HepG2 (cell line): ENCODE results near the gene AJUBA. TPM values are rescaled to one million over a fixed set of nuclear protein-coding genes. Genes with fewer than 3 reads are reported as not detected.
A peak's percentile ranks its signal among the peaks of the same experiment; 100 is the strongest.

ENCODE experiments used
- CBFB ChIP-seq: sonication (generic); formaldehyde crosslinking; IDR thresholded peaks from 2 replicates; pipeline ENCODE4 v1.4.0; 2020; ENCODE audit warnings: missing genetic modification reagents
- EP300 ChIP-seq, 3 experiments: sonication (generic) in 1 of 3; formaldehyde crosslinking in 1 of 3; IDR thresholded peaks; 2 replicates each; pipeline versions ENCODE4 v1.5.1 to v1.6.1; 2011 to 2020; ENCODE audit warnings: low read depth in 2 of 3, low read length in 2 of 3, borderline replicate concordance in 1 of 3, improper control_type of control experiment in 1 of 3, mild to moderate bottlenecking in 1 of 3, missing genetic modification reagents in 1 of 3, moderate library complexity in 1 of 3
- FOSL1 ChIP-seq: sonication (generic); formaldehyde crosslinking; IDR thresholded peaks from 2 replicates; pipeline ENCODE4 v1.9.0; 2021; ENCODE audit warnings: missing genetic modification reagents, borderline replicate concordance
- GATA4 ChIP-seq: sonication (generic); IDR thresholded peaks from 2 replicates; pipeline ENCODE4 v1.6.1; 2016; ENCODE audit warnings: antibody characterized with exemption, low read depth, borderline replicate concordance
- PHF20 ChIP-seq: sonication (generic); formaldehyde crosslinking; IDR thresholded peaks from 2 replicates; pipeline ENCODE4 v1.5.0; 2020; ENCODE audit warnings: mild to moderate bottlenecking, missing genetic modification reagents
- RAD51 ChIP-seq: fragments of 450-650 bp; IDR thresholded peaks from 2 replicates; pipeline ENCODE4 v1.6.1; 2016; ENCODE audit warnings: borderline replicate concordance
- SOX5 ChIP-seq: IDR thresholded peaks from 2 replicates; pipeline ENCODE4 v1.6.1; 2016; ENCODE audit warnings: borderline replicate concordance
- TCF7 ChIP-seq: sonication (generic); IDR thresholded peaks from 2 replicates; pipeline ENCODE4 v1.6.1; 2016; ENCODE audit warnings: antibody characterized with exemption, low read depth
- ZBTB21 ChIP-seq: sonication (generic); formaldehyde crosslinking; IDR thresholded peaks from 2 replicates; pipeline ENCODE4 v1.4.0; 2020; ENCODE audit warnings: missing genetic modification reagents
- ZFP1 ChIP-seq: IDR thresholded peaks from 2 replicates; pipeline ENCODE4 v1.6.1; 2016
- ZFP82 ChIP-seq: sonication (generic); formaldehyde crosslinking; IDR thresholded peaks from 2 replicates; pipeline ENCODE4 v1.5.1; 2020; ENCODE audit warnings: mild to moderate bottlenecking, missing genetic modification reagents, borderline replicate concordance
- ZNF263 ChIP-seq: sonication (generic); formaldehyde crosslinking; IDR thresholded peaks from 2 replicates; pipeline ENCODE4 v1.4.0; 2020; ENCODE audit warnings: missing genetic modification reagents
- ZNF550 ChIP-seq: sonication (generic); formaldehyde crosslinking; IDR thresholded peaks from 2 replicates; pipeline ENCODE4 v1.4.0; 2020; ENCODE audit warnings: mild to moderate bottlenecking, missing genetic modification reagents, borderline replicate concordance
- ZNF558 ChIP-seq: sonication (generic); formaldehyde crosslinking; IDR thresholded peaks from 2 replicates; pipeline ENCODE4 v1.9.0; 2022; ENCODE audit warnings: mild to moderate bottlenecking, missing genetic modification reagents, borderline replicate concordance
- ZNF567 ChIP-seq: sonication (generic); formaldehyde crosslinking; IDR thresholded peaks from 2 replicates; pipeline ENCODE4 v1.8.1; 2023; ENCODE audit warnings: mild to moderate bottlenecking, missing genetic modification reagents, borderline replicate concordance
- ZNF772 ChIP-seq: sonication (generic); formaldehyde crosslinking; IDR thresholded peaks from 2 replicates; pipeline ENCODE4 v1.5.0; 2020; ENCODE audit warnings: mild to moderate bottlenecking, missing genetic modification reagents
- polyA plus RNA-seq, 8 experiments: library from polyadenylated mRNA; depleted of rRNA in 3 of 8; stranded (reverse) in 7 of 8; unstranded in 1 of 8; fragments of >200 nt; fragmentation: Illumina TruSeq in 4 of 8; extraction: Trizol in 4 of 8; gene quantifications; 2 replicates each; pipeline versions ENCODE4 v1.2.1 to v1.2.3, GENCODE V29; 2011 to 2016; ENCODE audit warnings: low read depth in 4 of 8, missing spikeins in 1 of 8, mixed read lengths in 1 of 8; ENCODE audit not compliant: insufficient read depth in 1 of 8
- total RNA-seq, 5 experiments: library from RNA; depleted of rRNA; stranded (reverse); fragments of >200 nt; fragmentation: Illumina TruSeq; extraction: Trizol; gene quantifications; 2 replicates each; pipeline ENCODE4 v1.2.3, GENCODE V29; 2016; ENCODE audit warnings: low read depth in 1 of 5
- TF ChIP-seq, protein P1 (sequence below), 2 experiments: sonication (generic) in 1 of 2; formaldehyde crosslinking in 1 of 2; IDR thresholded peaks; 2 replicates each; pipeline versions ENCODE4 v1.4.0 to v1.6.1; 2016 to 2020; ENCODE audit warnings: borderline replicate concordance in 1 of 2, low read depth in 1 of 2, mild to moderate bottlenecking in 1 of 2, missing genetic modification reagents in 1 of 2
- TF ChIP-seq, protein P2 (sequence below): sonication (generic); formaldehyde crosslinking; conservative IDR thresholded peaks from 2 replicates; pipeline ENCODE4 v1.8.0; 2022; ENCODE audit warnings: low read depth, missing genetic modification reagents
- TF ChIP-seq, protein P3 (sequence below): sonication (generic); formaldehyde crosslinking; IDR thresholded peaks from 2 replicates; pipeline ENCODE4 v1.8.1; 2023; ENCODE audit warnings: mild to moderate bottlenecking, missing genetic modification reagents
- TF ChIP-seq, protein P4 (sequence below): sonication (generic); formaldehyde crosslinking; IDR thresholded peaks from 2 replicates; pipeline ENCODE4 v1.5.0; 2020; ENCODE audit warnings: missing genetic modification reagents

Gene AJUBA
- total and polyA plus RNA-seq, 2 of the 13 experiments (the other 11 are each of a cell fraction or from before 2014, with no cell fraction given), result 157 to 241 TPM

DNA sequence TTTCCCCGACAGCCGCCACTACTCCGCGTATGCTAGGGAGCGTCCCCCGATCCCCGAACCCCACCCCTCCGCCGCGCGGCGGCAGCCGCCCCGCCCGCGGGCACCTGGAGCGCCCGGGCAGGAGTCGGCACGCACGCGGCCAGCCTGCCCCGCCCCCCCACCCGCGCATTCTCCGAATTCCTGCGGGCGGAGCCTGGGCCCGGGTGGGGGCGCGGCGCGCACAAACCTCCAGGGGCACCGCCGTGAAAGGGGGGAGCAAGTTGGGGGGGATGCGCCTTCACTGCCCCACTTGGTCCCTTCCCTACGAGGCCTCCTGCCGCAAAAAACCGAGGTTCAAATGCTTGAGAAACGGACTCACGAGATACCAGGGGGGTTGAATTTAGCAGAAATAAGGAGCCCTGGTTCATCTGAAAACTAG lies 1.7 kb downstream of the AJUBA start (continued):
- TF ChIP-seq, protein P1, sequence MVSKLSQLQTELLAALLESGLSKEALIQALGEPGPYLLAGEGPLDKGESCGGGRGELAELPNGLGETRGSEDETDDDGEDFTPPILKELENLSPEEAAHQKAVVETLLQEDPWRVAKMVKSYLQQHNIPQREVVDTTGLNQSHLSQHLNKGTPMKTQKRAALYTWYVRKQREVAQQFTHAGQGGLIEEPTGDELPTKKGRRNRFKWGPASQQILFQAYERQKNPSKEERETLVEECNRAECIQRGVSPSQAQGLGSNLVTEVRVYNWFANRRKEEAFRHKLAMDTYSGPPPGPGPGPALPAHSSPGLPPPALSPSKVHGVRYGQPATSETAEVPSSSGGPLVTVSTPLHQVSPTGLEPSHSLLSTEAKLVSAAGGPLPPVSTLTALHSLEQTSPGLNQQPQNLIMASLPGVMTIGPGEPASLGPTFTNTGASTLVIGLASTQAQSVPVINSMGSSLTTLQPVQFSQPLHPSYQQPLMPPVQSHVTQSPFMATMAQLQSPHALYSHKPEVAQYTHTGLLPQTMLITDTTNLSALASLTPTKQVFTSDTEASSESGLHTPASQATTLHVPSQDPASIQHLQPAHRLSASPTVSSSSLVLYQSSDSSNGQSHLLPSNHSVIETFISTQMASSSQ (IDR thresholded peaks at IDR 0.05; ENCODE audit: low read depth), result no peak
- TF ChIP-seq, protein P1 (CRISPR knock-in tag; IDR thresholded peaks at IDR 0.05; ENCODE audit: borderline replicate concordance), result no peak
- TF ChIP-seq, protein P2, sequence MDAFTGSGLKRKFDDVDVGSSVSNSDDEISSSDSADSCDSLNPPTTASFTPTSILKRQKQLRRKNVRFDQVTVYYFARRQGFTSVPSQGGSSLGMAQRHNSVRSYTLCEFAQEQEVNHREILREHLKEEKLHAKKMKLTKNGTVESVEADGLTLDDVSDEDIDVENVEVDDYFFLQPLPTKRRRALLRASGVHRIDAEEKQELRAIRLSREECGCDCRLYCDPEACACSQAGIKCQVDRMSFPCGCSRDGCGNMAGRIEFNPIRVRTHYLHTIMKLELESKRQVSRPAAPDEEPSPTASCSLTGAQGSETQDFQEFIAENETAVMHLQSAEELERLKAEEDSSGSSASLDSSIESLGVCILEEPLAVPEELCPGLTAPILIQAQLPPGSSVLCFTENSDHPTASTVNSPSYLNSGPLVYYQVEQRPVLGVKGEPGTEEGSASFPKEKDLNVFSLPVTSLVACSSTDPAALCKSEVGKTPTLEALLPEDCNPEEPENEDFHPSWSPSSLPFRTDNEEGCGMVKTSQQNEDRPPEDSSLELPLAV (CRISPR knock-in tag), result no peak
- TF ChIP-seq ZFP1 (CRISPR knock-in tag), result no peak; the same call in 1 of the 2 replicates
- no peak for TF ChIP-seq FOSL1 (CRISPR knock-in tag)
- TF ChIP-seq PHF20 (CRISPR knock-in tag), result no peak
- no peak for TF ChIP-seq ZNF558
- 0 out of 2 replicates have a peak, but pooled peaks have one; percentile 55 for TF ChIP-seq CBFB (CRISPR knock-in tag)
- TF ChIP-seq ZNF550, result no peak
- TF ChIP-seq GATA4, result no peak; the same call in 1 of the 2 replicates
- no peak; the same call in 1 of the 2 replicates for TF ChIP-seq ZNF772
- no peak; the same call in 1 of the 2 replicates for TF ChIP-seq ZBTB21
- no peak for TF ChIP-seq ZNF567 (CRISPR knock-in tag)
- TF ChIP-seq, protein P3, sequence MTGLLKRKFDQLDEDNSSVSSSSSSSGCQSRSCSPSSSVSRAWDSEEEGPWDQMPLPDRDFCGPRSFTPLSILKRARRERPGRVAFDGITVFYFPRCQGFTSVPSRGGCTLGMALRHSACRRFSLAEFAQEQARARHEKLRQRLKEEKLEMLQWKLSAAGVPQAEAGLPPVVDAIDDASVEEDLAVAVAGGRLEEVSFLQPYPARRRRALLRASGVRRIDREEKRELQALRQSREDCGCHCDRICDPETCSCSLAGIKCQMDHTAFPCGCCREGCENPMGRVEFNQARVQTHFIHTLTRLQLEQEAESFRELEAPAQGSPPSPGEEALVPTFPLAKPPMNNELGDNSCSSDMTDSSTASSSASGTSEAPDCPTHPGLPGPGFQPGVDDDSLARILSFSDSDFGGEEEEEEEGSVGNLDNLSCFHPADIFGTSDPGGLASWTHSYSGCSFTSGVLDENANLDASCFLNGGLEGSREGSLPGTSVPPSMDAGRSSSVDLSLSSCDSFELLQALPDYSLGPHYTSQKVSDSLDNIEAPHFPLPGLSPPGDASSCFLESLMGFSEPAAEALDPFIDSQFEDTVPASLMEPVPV (CRISPR knock-in tag), result no peak
- no peak for TF ChIP-seq SOX5 (CRISPR knock-in tag)
- no peak for TF ChIP-seq ZFP82 (CRISPR knock-in tag)
- peak; percentile 44 to 70 for TF ChIP-seq EP300 (IDR thresholded peaks at IDR 0.05; ENCODE audit: low read depth in 2 of 2, low read length in 2 of 2)
- peak; percentile 55; the same call in 1 of the 2 replicates for TF ChIP-seq EP300 (CRISPR knock-in tag; IDR thresholded peaks at IDR 0.05; ENCODE audit: borderline replicate concordance)
- no peak for TF ChIP-seq TCF7
- no peak for TF ChIP-seq RAD51
- TF ChIP-seq, protein P4, sequence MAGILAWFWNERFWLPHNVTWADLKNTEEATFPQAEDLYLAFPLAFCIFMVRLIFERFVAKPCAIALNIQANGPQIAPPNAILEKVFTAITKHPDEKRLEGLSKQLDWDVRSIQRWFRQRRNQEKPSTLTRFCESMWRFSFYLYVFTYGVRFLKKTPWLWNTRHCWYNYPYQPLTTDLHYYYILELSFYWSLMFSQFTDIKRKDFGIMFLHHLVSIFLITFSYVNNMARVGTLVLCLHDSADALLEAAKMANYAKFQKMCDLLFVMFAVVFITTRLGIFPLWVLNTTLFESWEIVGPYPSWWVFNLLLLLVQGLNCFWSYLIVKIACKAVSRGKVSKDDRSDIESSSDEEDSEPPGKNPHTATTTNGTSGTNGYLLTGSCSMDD (CRISPR knock-in tag), result no peak
- no peak for TF ChIP-seq ZNF263 (CRISPR knock-in tag)
